ENCODE measurements around the gene GTF2H1.
A peak's percentile ranks its signal among the peaks of the same experiment; 100 is the strongest.
"Not testable (repeated sequence)": the region's sequence is repeated elsewhere in the genome, so short reads cannot be mapped to it uniquely, and the experiment has no call there.

GTF2H1 gene

DNA sequence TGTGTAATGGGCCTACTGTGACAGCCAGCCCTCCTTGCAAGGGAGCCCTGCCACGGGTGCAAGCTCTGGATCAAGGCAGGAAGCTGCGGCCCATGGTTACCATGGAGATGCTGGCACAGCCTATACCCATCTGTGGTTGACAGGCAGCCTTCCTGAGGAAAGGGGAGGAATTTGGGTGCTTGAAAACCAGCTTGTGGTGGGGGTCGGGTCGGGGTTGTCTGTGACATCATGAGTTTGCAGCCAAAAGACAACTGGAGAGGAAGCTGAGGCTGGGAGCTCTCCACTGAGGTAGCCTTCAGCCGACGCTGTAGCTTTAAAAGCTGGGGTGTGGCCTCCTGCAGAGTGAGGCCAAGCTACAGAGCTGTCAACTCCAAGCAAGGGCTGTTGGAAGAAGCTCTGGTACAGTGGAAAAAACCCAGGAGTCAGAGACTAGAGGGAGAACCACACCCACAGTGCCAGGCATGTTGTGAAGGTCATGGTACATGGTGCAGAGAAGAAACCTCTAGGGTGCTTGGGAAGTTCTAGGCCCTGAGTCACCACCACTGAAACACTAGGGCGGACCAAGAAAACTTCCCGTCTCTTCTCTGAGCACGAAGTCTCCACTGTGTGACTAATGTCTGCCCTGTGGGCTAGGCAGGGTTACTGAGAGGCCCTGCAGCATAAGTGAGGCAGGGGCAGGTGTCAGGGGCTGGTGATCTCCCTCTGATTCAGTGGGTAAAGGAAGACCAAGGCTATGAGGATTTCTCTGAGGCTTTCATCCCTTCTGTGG lies 61.2 kb downstream of the GTF2H1 start:
- peak; percentile 86 for DNase-seq

GRCh38 chr11:18384157-18384641 lies 61.8 kb downstream of the GTF2H1 start:
- no peak for DNase-seq

DNA sequence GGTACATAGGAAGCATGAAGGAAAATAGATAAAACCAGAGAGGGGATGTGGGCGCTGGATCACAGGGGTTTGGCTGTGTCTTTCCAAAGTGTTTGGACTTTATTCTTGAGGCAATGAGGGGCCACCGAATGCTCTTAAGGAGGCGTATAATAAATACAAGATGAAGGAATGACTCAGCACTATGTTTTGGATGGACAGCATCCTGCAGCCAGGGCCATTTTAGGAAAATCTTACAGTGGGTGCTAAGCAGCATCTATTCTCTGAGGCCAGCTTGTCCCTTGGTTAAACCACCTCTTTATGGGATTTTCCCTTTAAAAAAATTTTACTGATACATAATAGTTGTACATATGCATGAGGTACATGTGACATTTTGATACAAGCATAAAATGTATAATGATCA lies 67.7 kb downstream of the GTF2H1 start:
- DNase-seq, result no peak

GRCh38 chr11:18392434-18393321 lies 70.3 kb downstream of the GTF2H1 start:
- DNase-seq, result no peak

DNA sequence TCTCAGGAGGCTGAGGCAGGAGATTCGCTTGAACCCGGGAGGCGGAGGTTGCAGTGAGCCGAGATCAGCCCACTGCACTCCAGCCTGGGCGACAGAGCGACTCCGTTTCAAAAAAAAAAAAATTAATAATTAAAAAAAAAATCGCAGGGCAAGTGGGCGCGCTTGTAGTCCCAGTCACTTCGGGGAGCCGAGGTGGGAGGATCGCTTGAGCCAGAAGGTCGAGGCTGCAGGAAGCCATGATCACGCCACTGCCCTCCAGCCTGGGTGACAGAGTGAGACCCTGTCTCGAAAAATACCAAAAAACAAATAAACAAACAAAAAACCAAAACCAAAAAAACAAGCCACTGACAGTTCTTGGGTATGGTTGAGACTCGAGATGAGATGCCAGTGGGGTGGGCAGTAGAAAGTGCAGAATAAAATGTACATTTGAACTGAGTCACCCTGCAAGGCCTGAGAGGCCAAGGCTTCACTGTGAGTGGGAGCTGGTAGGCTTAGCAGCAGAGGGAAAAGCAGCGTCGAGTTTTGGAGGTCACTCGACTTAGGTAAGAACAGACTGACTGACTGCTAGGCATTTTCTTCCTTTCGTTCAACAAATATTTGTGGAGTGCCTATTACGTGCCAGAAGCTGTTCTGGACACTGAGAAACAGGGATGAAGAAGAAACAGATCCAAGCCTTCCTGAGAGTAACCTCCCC lies 71.4 kb downstream of the GTF2H1 start:
- no peak for DNase-seq

GRCh38 chr11:18394275-18394927 lies 72.0 kb downstream of the GTF2H1 start, which contains the start of gene LDHA:
TSS of gene LDHA (plus strand) at chr11:18394563. CDS start at chr11:18396843, 2,280 bp downstream.
- peak; percentile 99 for DNase-seq

- peak; percentile 36 for DNase-seq
These were observed 72.8 kb downstream of the GTF2H1 start for GRCh38 chr11:18394928-18395734.

GRCh38 chr11:18395735-18396504 lies 73.6 kb downstream of the GTF2H1 start:
- DNase-seq, result peak; percentile 89

DNA sequence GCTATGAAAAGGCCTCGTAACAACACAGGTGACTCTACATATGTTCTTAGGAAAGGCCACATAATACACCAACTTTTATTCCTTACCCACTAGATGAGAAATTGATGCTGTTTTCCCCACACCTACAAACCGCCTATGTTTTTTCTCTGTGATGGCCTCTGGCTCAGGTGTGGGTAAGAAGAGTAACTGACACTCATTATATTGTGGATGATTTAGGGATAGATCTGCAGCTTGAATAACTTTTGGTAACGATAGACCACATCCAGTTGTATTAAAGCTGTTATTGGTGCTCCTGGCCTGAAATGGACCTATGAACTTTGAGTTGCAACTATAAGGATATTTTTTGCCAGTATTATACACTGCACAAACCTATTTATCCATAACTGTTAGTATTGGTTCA lies 75.6 kb downstream of the GTF2H1 start:
- DNase-seq, result no peak

DNA sequence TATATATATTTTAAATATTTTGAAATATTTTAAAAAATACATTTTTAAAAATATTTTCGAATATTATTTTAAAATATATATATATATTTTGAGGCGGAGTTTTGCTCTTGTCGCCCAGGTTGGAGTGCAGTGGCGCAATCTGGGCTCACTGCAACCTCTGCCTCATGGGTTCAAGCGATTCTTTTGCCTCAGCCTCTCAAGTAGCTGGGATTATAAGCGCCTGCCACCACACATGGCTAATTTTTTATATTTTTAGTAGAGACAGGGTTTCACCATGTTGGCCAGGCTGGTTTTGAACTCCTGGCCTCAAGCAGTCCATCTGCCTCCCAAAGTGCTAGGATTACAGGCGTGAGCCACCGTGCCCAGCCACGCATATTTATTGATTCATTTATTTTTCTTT lies 78.7 kb downstream of the GTF2H1 start:
- not testable (repeated sequence) for DNase-seq

DNA sequence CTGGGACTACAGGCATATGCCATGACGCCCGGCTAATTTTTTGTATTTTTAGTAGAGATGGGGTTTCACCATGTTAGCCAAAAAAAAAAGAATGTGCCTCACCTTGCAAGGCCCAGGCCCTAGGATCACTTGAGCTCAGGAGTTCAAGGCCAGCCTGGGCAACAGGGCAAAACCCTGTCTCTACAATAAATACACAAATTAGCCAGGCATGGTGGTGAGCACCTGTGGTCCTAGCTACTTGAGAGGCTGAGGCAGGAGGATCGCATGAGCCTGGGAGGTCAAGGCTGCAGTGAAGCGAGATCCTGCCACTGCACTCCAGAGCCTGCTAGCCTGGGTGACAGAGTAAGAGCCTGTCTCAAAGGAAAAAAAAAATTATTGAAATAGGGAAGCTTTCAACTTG lies 81.7 kb downstream of the GTF2H1 start:
- DNase-seq, result no peak

DNA sequence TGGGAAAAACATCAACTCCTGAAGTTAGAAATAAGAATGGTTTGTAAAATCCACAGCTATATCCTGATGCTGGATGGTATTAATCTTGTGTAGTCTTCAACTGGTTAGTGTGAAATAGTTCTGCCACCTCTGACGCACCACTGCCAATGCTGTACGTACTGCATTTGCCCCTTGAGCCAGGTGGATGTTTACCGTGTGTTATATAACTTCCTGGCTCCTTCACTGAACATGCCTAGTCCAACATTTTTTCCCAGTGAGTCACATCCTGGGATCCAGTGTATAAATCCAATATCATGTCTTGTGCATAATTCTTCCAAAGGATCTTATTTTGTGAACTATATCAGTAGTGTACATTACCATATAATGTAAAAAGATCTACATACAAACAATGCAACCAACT lies 85.0 kb downstream of the GTF2H1 start:
- not testable (repeated sequence) for DNase-seq

DNA sequence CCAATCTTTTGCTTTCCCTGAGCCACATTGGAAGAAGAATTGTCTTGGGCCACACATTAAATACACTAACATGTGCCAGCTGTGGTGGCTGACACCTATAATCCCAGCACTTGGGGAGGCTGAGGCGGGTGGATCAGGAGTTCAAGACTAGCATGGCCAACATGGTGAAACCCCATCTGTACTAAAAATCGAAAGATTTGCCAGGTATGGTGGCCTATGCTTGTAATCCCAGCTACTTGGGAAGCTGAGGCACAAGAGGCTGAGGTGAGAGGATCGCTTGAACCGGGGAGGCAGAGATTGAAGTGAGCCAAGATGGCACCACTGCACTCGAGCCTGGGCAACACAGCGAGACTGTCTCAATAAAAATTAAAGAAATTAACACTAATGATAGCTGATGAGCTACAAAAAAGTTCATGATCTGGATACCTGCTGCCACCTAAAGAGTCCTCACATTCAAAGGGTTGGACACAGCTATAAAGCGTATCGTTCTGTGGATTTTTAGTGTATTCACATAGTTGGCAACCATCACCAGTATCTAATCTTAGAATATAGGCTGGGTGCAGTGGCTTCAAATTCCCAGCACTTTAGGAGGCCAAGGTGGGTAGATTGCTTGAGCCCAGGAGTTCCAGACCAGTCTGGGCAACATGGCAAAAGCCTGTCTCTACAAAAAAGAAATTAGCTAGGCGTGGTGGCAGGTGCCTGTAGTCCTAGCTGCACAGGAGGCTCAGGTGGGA lies 86.4 kb downstream of the GTF2H1 start:
- no peak for DNase-seq

DNA sequence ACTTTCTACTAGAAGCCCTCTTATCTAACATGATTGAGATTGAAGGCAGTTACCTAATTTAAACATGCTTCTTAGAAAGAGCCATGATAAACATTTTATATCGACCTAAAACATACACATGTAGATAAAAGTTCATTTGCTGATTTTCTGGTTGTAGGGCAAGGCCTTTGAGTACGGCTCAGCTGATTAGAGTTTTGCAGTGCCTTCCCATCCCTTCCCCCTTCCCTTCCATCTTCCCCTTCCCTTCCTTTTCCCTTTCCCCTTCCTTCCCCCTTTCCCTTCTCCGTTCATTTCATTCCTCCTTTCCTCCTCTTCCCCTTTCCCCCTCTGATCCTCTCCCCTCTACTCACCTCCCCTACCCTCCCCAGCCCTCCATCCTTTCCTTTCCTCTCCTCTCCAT lies 94.1 kb downstream of the GTF2H1 start:
- no peak for DNase-seq

Measured in stimulated activated naive CD4-positive, alpha-beta T cell treated with Interleukin-2 at 50 U/mL for 16 hours (primary cell).